Measurements from ENCODE around the gene KIFAP3.

DNA sequence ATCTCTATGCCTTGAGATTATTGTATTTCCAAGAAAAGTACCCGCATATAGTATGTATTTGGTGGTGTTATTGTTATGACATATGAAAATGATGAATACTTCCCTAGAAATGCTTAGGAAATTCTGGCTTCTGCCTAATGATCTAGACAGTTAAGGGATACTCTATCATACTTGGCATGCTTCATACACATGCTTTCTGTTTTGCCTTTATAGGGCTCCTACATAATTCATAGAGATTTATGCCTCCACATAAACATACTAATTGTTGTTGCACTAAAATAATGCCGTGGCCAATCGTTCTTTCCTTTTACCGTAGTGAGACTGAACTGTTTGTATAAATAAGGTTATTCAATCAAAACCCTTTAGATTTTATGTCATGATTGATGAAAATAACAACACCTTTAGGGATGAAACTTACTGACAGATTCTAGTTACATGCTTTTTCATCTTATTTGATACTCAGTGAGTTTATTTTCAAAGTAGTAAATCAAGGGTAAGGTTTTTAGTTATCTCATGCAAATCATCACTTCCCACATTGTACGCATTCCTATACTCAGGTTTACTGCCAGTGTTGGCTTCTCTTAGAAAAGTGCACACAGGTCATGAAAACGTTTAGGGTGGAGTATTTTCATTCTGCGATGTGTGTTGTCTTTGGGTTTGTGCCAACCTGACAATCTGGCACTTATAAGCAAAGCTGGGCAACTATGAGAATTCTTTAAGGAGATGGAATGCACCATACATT is 140.3 kb downstream of the KIFAP3 start:
- TF ChIP-seq, protein P1, sequence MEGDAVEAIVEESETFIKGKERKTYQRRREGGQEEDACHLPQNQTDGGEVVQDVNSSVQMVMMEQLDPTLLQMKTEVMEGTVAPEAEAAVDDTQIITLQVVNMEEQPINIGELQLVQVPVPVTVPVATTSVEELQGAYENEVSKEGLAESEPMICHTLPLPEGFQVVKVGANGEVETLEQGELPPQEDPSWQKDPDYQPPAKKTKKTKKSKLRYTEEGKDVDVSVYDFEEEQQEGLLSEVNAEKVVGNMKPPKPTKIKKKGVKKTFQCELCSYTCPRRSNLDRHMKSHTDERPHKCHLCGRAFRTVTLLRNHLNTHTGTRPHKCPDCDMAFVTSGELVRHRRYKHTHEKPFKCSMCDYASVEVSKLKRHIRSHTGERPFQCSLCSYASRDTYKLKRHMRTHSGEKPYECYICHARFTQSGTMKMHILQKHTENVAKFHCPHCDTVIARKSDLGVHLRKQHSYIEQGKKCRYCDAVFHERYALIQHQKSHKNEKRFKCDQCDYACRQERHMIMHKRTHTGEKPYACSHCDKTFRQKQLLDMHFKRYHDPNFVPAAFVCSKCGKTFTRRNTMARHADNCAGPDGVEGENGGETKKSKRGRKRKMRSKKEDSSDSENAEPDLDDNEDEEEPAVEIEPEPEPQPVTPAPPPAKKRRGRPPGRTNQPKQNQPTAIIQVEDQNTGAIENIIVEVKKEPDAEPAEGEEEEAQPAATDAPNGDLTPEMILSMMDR (IDR thresholded peaks at IDR 0.05; ENCODE audit: insufficient read depth, low read length, poor library complexity, severe bottlenecking) = no peak
- TF ChIP-seq EZH2phosphoT487 (conservative IDR thresholded peaks at IDR 0.05; ENCODE audit: low read length) = no peak

All from SU-DHL-6 (cell line).